ENCODE data around the gene CLEC6A.

- TF ChIP-seq, protein P1, sequence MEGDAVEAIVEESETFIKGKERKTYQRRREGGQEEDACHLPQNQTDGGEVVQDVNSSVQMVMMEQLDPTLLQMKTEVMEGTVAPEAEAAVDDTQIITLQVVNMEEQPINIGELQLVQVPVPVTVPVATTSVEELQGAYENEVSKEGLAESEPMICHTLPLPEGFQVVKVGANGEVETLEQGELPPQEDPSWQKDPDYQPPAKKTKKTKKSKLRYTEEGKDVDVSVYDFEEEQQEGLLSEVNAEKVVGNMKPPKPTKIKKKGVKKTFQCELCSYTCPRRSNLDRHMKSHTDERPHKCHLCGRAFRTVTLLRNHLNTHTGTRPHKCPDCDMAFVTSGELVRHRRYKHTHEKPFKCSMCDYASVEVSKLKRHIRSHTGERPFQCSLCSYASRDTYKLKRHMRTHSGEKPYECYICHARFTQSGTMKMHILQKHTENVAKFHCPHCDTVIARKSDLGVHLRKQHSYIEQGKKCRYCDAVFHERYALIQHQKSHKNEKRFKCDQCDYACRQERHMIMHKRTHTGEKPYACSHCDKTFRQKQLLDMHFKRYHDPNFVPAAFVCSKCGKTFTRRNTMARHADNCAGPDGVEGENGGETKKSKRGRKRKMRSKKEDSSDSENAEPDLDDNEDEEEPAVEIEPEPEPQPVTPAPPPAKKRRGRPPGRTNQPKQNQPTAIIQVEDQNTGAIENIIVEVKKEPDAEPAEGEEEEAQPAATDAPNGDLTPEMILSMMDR (conservative IDR thresholded peaks at IDR 0.05; ENCODE audit: low read depth, low read length) = no peak
- no peak for TF ChIP-seq EZH2phosphoT487 (IDR thresholded peaks at IDR 0.05; ENCODE audit: borderline replicate concordance, low read length)
- TF ChIP-seq EZH2 (IDR thresholded peaks at IDR 0.05; ENCODE audit: low read length, unreplicated experiment) = no peak
Observed at GRCh38 chr12:8455271-8455670, 491 bp upstream of the CLEC6A start.

Data from PC-3 (cell line).